Uterus (tissue), 2 donors: ENCODE results near the gene CYP4F8.

Experiments
- CTCF ChIP-seq, 4 experiments: fragments of 200-600 bp in 2 of 4; fragments of 450-650 bp in 2 of 4; sonication (generic) in 2 of 4; IDR thresholded peaks; one replicate each; pipeline ENCODE4 v1.5.1; 2016 to 2019; ENCODE audit warnings: antibody characterized with exemption in 4 of 4, mild to moderate bottlenecking in 2 of 4, moderate library complexity in 1 of 4
- POLR2A ChIP-seq, 2 donors: fragments of 450-650 bp; IDR thresholded peaks; one replicate each; pipeline ENCODE4 v1.6.1; 2016; ENCODE audit warnings: antibody characterized with exemption in 2 of 2, mild to moderate bottlenecking in 1 of 2, moderate library complexity in 1 of 2

- no peak for TF ChIP-seq CTCF (IDR thresholded peaks at IDR 0.05)
- no peak for TF ChIP-seq POLR2A (IDR thresholded peaks at IDR 0.05)
Observed at GRCh38 chr19:15631817-15632216, 16.8 kb downstream of the CYP4F8 start.
